Measurements from ENCODE around the gene SIAE.

SIAE gene

DNA sequence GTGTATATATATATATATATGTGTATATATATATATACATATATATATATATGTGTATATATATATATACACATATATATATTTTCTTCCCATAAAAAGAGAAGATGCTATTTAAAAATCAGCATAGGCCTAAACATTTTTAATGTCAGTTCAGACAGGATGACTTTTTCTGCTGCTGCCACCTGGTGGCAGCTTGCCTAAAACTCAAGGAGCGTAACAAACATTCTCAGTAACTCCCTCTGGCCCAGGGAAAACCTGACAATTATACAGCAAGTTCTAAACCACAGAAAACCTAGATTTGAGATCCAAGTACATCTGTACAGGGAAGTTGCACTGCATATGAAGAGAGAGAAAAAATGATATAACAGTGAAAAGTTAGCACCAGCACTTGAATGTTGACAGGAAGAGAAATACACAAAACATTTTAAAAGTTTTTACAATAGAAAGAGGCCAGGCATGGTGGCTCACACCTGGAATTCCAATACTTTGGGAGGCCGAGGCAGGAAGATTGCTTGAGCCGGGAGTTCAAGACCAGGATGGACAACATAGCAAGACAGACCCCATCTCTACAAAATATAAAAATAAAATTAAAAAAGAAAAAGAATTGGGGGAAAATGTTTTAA lies 87.2 kb downstream of the SIAE start:
- H3K9me3 ChIP-seq = no peaks in the 10 kb centered on the region
- no peaks in the 10 kb centered on the region for H3K36me3 ChIP-seq
- no peak overlapping the region for H3K4me3 ChIP-seq
- peaks cover 0 to 3% of the 10 kb centered on the region in 2 donors for H3K27me3 ChIP-seq
- H3K4me1 ChIP-seq = no peaks in the 10 kb centered on the region
- peak; percentile 27 to 40 for TF ChIP-seq CTCF (IDR thresholded peaks at IDR 0.05)
- H3K27ac ChIP-seq = no peak overlapping the region
- DNase-seq = peak in 1 of 2 donors; percentile 36
- intact Hi-C loops (cut with DNase I; ENCODE audit: low total_unique reads) = loop anchor here (10.0 kb wide), 1 partner anchor 512 kb away; no protein-coding TSS in a partner anchor

DNA sequence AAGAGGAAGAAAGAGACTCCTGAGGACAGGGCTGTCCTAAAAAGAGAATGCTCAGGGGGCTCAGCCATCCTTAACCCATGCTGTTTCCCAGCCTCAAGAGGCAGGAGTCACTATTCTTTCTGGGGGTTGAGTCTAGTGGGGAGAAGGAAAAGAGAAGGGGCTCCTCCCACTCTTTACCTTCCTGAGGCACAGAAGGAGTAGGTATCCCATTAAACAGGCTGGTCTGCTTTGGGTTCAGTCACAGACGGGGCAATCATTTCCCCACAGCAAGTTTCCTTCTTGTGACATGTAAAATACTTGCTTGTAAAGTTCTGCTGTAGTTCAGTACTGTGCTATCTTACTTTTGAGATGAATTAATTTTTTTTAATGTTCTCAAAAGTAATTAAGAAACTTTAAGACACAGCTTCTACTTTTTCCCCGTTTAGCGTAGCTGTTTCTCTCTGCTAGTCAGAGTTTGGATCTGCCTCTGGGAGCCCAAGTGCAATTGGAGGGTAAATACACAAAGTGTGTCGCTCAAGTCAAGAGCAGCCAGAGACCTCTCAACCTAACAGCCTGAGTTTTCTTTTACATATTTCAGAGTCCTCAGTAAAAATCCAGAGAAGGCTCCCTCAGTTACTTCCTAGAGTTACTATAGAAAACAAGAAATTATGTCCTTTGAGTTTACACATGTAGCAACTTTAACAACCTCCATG lies 88.7 kb downstream of the SIAE start:
- intact Hi-C loops (cut with DNase I; ENCODE audit: low total_unique reads) = loop anchor here (10.0 kb wide), 1 partner anchor 510 kb away; no protein-coding TSS in a partner anchor
- Histone ChIP-seq H3K36me3 (no peaks in the 10 kb centered on the region), H3K9me3 (no peaks in the 10 kb centered on the region), H3K4me1 (no peaks in the 10 kb centered on the region), H3K27ac (no peak overlapping the region), H3K27me3 (peaks cover 0 to 3% of the 10 kb centered on the region in 2 donors), H3K4me3 (no peak overlapping the region)
- no peak for DNase-seq
- no peak for TF ChIP-seq CTCF (IDR thresholded peaks at IDR 0.05)

DNA sequence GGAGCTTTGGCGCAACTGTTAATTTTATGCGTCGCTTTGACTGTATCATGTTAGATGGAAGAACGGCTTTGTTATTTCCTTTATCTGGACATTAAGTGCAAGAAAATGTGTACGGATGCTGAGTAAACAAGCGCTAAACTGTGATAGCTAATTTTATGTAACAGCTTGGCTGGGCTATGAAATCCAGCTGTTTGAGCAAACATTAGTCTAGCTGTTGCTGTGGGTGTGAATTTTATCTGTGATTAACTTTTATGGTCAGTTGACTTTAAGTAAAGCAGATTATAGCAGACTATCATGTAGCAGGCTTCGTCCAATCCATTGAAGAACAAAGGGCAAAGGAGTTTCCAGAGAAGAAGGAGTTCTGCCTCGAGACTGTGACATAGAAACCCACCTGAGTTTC lies 89.8 kb downstream of the SIAE start:
- DNase-seq = no peak
- Histone ChIP-seq H3K9me3 (no peaks in the 10 kb centered on the region), H3K4me3 (no peak overlapping the region), H3K4me1 (no peaks in the 10 kb centered on the region), H3K36me3 (no peaks in the 10 kb centered on the region), H3K27ac (no peak overlapping the region), H3K27me3 (peaks cover 0 to 3% of the 10 kb centered on the region in 2 donors)
- intact Hi-C loops (cut with DNase I; ENCODE audit: low total_unique reads) = loop anchor here (10.0 kb wide), 1 partner anchor 509 kb away; no protein-coding TSS in a partner anchor
- TF ChIP-seq CTCF (IDR thresholded peaks at IDR 0.05) = no peak
